CD14-positive monocyte (primary cell): ENCODE data around the gene ZNF25. TPM values are rescaled to one million over a fixed set of nuclear protein-coding genes. Genes with fewer than 3 reads are reported as not detected.

Source experiments
- DNase-seq, 3 donors: peaks; one replicate each; pipeline ENCODE4 v3.0.0-alpha.2; 2011 to 2022
- H2AFZ ChIP-seq: 2 replicates; pipeline ENCODE4 v1.6.0; 2012; ENCODE audit warnings: mild to moderate bottlenecking, low read depth, low read length, inconsistent platforms; ENCODE audit not compliant: insufficient read depth, poor library complexity, severe bottlenecking
- H3K27ac ChIP-seq, 2 donors: 1 replicate in 1 of 2; 2 replicates in 1 of 2; pipeline ENCODE4 v1.5.1; 2012 to 2013; ENCODE audit warnings: low read length in 2 of 2, control low read depth in 1 of 2, inconsistent platforms in 1 of 2, low read depth in 1 of 2, mild to moderate bottlenecking in 1 of 2
- H3K27me3 ChIP-seq, 2 donors: one replicate each; pipeline versions ENCODE4 v1.6.0 to v1.6.1; 2011 to 2013; ENCODE audit warnings: low read length in 2 of 2; ENCODE audit not compliant: control insufficient read depth in 2 of 2, insufficient read depth in 2 of 2
- H3K36me3 ChIP-seq, 2 donors: replicated peaks in 1 of 2; 1 replicate in 1 of 2; 2 replicates in 1 of 2; pipeline versions ENCODE4 v1.5.1 to v1.6.1; 2012 to 2013; ENCODE audit warnings: low read length in 2 of 2, control low read depth in 1 of 2, inconsistent platforms in 1 of 2, mild to moderate bottlenecking in 1 of 2; ENCODE audit not compliant: insufficient read depth in 2 of 2, control insufficient read depth in 1 of 2
- H3K4me1 ChIP-seq, 2 donors: 1 replicate in 1 of 2; 2 replicates in 1 of 2; pipeline versions ENCODE4 v1.5.1 to v1.6.1; 2012 to 2013; ENCODE audit warnings: low read length in 2 of 2, control low read depth in 1 of 2, inconsistent platforms in 1 of 2, mild to moderate bottlenecking in 1 of 2, moderate library complexity in 1 of 2; ENCODE audit not compliant: insufficient read depth in 2 of 2, control insufficient read depth in 1 of 2
- H3K4me2 ChIP-seq: replicated peaks from 2 replicates; pipeline ENCODE3; 2012; ENCODE audit warnings: low read length, moderate library complexity, mild to moderate bottlenecking; ENCODE audit not compliant: poor library complexity, severe bottlenecking; ENCODE audit errors: extremely low read depth
- H3K4me3 ChIP-seq, 3 experiments: fragments of 200-600 bp in 1 of 3; sonication (generic) in 1 of 3; replicated peaks in 1 of 3; 1 replicate in 2 of 3; 2 replicates in 1 of 3; pipeline ENCODE4 v1.5.1; 2011 to 2013; ENCODE audit warnings: low read length in 3 of 3, mild to moderate bottlenecking in 3 of 3, control low read depth in 2 of 3, low read depth in 2 of 3, inconsistent platforms in 1 of 3, moderate library complexity in 1 of 3
- H3K79me2 ChIP-seq: 2 replicates; pipeline ENCODE4 v1.6.0; 2012; ENCODE audit warnings: mild to moderate bottlenecking, control low read depth, inconsistent platforms, low read length, moderate library complexity; ENCODE audit not compliant: insufficient read depth
- H3K9ac ChIP-seq: 2 replicates; pipeline ENCODE4 v1.6.0; 2017; ENCODE audit warnings: low read length, mild to moderate bottlenecking; ENCODE audit not compliant: insufficient read depth, poor library complexity, severe bottlenecking
- H3K9me3 ChIP-seq, 2 donors: replicated peaks in 1 of 2; 1 replicate in 1 of 2; 2 replicates in 1 of 2; pipeline versions ENCODE4 v1.5.1 to v1.6.1; 2012 to 2013; ENCODE audit warnings: low read length in 2 of 2, control low read depth in 1 of 2; ENCODE audit not compliant: control insufficient read depth in 1 of 2, insufficient read depth in 1 of 2
- H4K20me1 ChIP-seq: 2 replicates; pipeline ENCODE4 v1.6.0; 2012; ENCODE audit warnings: mild to moderate bottlenecking, low read length, control low read depth, moderate library complexity; ENCODE audit not compliant: insufficient read depth
- H3K27ac Mint-ChIP-seq, 7 donors: one replicate each; pipeline ENCODE4 v1.8.0; 2020; ENCODE audit warnings: mild to moderate bottlenecking in 7 of 7, mixed read lengths in 7 of 7, moderate library complexity in 6 of 7, inconsistent platforms in 2 of 7
- H3K27me3 Mint-ChIP-seq, 3 donors: one replicate each; pipeline ENCODE4 v1.8.0; 2021 to 2022; ENCODE audit warnings: low read depth in 3 of 3, mild to moderate bottlenecking in 3 of 3, mixed read lengths in 3 of 3, moderate library complexity in 3 of 3, inconsistent platforms in 1 of 3
- H3K36me3 Mint-ChIP-seq, 2 donors: one replicate each; pipeline ENCODE4 v1.8.0; 2020; ENCODE audit warnings: mixed read lengths in 2 of 2, inconsistent platforms in 1 of 2, mild to moderate bottlenecking in 1 of 2
- H3K4me1 Mint-ChIP-seq: one replicate; pipeline ENCODE4 v1.8.0; 2020; ENCODE audit warnings: mild to moderate bottlenecking, mixed read lengths
- H3K4me3 Mint-ChIP-seq, 2 donors: one replicate each; pipeline ENCODE4 v1.8.0; 2020; ENCODE audit warnings: mild to moderate bottlenecking in 2 of 2, mixed read lengths in 2 of 2, moderate library complexity in 1 of 2
- H3K9me3 Mint-ChIP-seq, 7 donors: one replicate each; pipeline ENCODE4 v1.8.0; 2020 to 2022; ENCODE audit warnings: mixed read lengths in 7 of 7, mild to moderate bottlenecking in 6 of 7, moderate library complexity in 6 of 7, inconsistent platforms in 2 of 7
- CTCF ChIP-seq: fragments of 200-600 bp; IDR thresholded peaks from one replicate; pipeline ENCODE4 v1.8.0; 2022; ENCODE audit warnings: antibody characterized with exemption, mild to moderate bottlenecking
- WGBS: methylation state at CpG from one replicate; pipeline ENCODE4 v1.1.5; 2013; ENCODE audit warnings: missing lambda C conversion rate; ENCODE audit not compliant: insufficient coverage; 5-methylcytosine and 5-hydroxymethylcytosine counted together
- intact Hi-C, 2 donors: fragments of 100-400 bp; cut with micrococcal nuclease; formaldehyde crosslinking; loops; one replicate each; pipeline versions ENCODE4 v1.15.0 to v1.15.1; 2023
- polyA plus RNA-seq, 3 donors: library from polyadenylated mRNA; depleted of rRNA in 1 of 3; unstranded in 2 of 3; stranded (reverse) in 1 of 3; fragments of 300-500 nt in 2 of 3; fragments of >200 nt in 1 of 3; fragmentation: Illumina TruSeq in 2 of 3; gene quantifications; 1 replicate in 2 of 3; 2 replicates in 1 of 3; pipeline ENCODE4 v1.2.3, GENCODE V29; 2012 to 2021

Gene ZNF25
- polyA plus RNA-seq, 3 donors, result 5.5 to 6.7 (median 6.2) TPM

GRCh38 chr10:37957841-37958240, 18.6 kb downstream of the ZNF25 start:
- Histone ChIP-seq H4K20me1 (no peaks in the 10 kb centered on the region), H3K4me3 (no peak overlapping the region), H2AFZ (no peak overlapping the region), H3K9ac (no peak overlapping the region), H3K4me1 (no peaks in the 10 kb centered on the region), H3K27me3 (no peaks in the 10 kb centered on the region), H3K9me3 (peaks cover 0 to 19% of the 10 kb centered on the region in 2 donors), H3K4me2 (no peak overlapping the region), H3K27ac (no peak overlapping the region), H3K36me3 (peaks cover 37 to 87% of the 10 kb centered on the region in 2 donors), H3K79me2 (no peaks in the 10 kb centered on the region)
- intact Hi-C loops, result no loop called here
- Mint-ChIP-seq H3K9me3 (peaks cover 2 to 22% (median 17%) of the 10 kb centered on the region in 7 donors), H3K36me3 (peaks cover 72 to 86% of the 10 kb centered on the region in 2 donors), H3K4me3 (no peak overlapping the region), H3K27me3 (no peaks in the 10 kb centered on the region), H3K4me1 (peaks cover 3% of the 10 kb centered on the region), H3K27ac (no peak overlapping the region)
- DNase-seq, result no peak
- no CpG with 5 or more reads among the region's 2 CpGs for WGBS
- TF ChIP-seq CTCF, result no peak

DNA sequence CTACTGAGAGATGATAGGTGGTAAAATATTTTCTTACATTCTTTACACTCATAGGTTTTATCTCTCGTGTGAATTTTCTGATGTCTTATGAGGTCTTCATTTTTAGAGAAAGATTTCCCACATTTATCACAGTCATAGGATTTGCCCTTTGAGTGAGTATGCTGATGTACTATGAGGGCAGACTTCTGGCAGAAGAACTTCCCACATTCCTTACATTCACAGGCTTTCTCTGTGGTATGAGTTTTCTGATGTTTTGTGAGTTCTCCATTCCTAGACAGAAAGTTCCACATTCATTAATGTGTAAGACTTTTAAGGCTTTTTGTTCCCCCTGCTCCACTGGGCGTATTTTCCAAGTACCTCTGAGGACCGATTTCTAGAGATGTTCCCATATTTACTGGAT, 23.5 kb downstream of the ZNF25 start:
- Mint-ChIP-seq H3K27me3 (no peaks in the 10 kb centered on the region), H3K4me1 (peaks cover 16% of the 10 kb centered on the region), H3K9me3 (peaks cover 0 to 8% (median 4%) of the 10 kb centered on the region in 7 donors), H3K27ac (no peak overlapping the region), H3K4me3 (no peak overlapping the region), H3K36me3 (peaks cover 74 to 75% of the 10 kb centered on the region in 2 donors)
- Histone ChIP-seq H3K27me3 (no peaks in the 10 kb centered on the region), H3K27ac (peak overlapping the region in 1 of 2 donors; percentile 50), H3K36me3 (peaks cover 45 to 87% of the 10 kb centered on the region in 2 donors), H3K9ac (no peak overlapping the region), H4K20me1 (no peaks in the 10 kb centered on the region), H3K4me1 (peaks cover 4 to 8% of the 10 kb centered on the region in 2 donors), H2AFZ (no peak overlapping the region), H3K79me2 (no peaks in the 10 kb centered on the region), H3K4me2 (no peak overlapping the region), H3K4me3 (no peak overlapping the region), H3K9me3 (peaks cover 0 to 12% of the 10 kb centered on the region in 2 donors)
- TF ChIP-seq CTCF, result no peak
- intact Hi-C loops, result no loop called here
- no peak for DNase-seq
- no CpG with 5 or more reads among the region's 3 CpGs for WGBS
